ENCODE measurements around the gene LRRN4. TPM values are rescaled to one million over a fixed set of nuclear protein-coding genes. Genes with fewer than 3 reads are reported as not detected.
A peak's percentile ranks its signal among the peaks of the same experiment; 100 is the strongest.

LRRN4 gene
- total RNA-seq, result not detected

GRCh38 chr20:6053776-6054688 is at the start of gene LRRN4:
LRRN4 (minus strand) TSS chr20:6054060; CDS start chr20:6052799, 1,261 bp downstream.
- Histone ChIP-seq H3K4me1 (peaks cover 4 to 22% of the 10 kb centered on the region in 2 donors), H3K9me3 (no peaks in the 10 kb centered on the region), H3K4me3 (replicated peaks in 1 of 3) (no peak within 1 kb of the TSS), H3K27me3 (no peaks in the 10 kb centered on the region), H3K27ac (no peak within 1 kb of the TSS), H3K36me3 (no peaks in the 10 kb centered on the region)
- WGBS, 2 donors, result 24 to 33% methylated on average over 13 of the region's 13 CpGs
- intact Hi-C loops (cut with DNase I), result no loop called here
- TF ChIP-seq POLR2A (IDR thresholded peaks at IDR 0.05), result no peak
- no peak for TF ChIP-seq CTCF (IDR thresholded peaks at IDR 0.05)
- peak; percentile 69 to 84 for DNase-seq

GRCh38 chr20:6103301-6103700 is 49.4 kb upstream of the LRRN4 start:
- no peak overlapping the region for H3K27ac ChIP-seq
- no peaks in the 10 kb centered on the region for H3K9me3 ChIP-seq
- H3K4me3 ChIP-seq (replicated peaks in 1 of 3), result no peak overlapping the region
- H3K36me3 ChIP-seq, result no peaks in the 10 kb centered on the region
- 85 to 86% methylated on average over 1 of the region's 1 CpG for WGBS, 2 donors
- no peaks in the 10 kb centered on the region for H3K27me3 ChIP-seq
- intact Hi-C loops (cut with DNase I), result no loop called here
- no peak for TF ChIP-seq CTCF (IDR thresholded peaks at IDR 0.05)
- no peak for TF ChIP-seq POLR2A (IDR thresholded peaks at IDR 0.05)
- no peaks in the 10 kb centered on the region for H3K4me1 ChIP-seq
- DNase-seq, result no peak

- no peak for TF ChIP-seq POLR2A (IDR thresholded peaks at IDR 0.05)
- no peak for TF ChIP-seq CTCF (IDR thresholded peaks at IDR 0.05)
- intact Hi-C loops (cut with DNase I), result no loop called here
- WGBS, 2 donors, result 92 to 99% methylated on average over 2 of the region's 2 CpGs
- Histone ChIP-seq H3K27ac (no peak overlapping the region), H3K4me1 (no peaks in the 10 kb centered on the region), H3K36me3 (peaks cover 0 to 6% of the 10 kb centered on the region in 2 donors), H3K4me3 (replicated peaks in 1 of 3) (no peak overlapping the region), H3K27me3 (no peaks in the 10 kb centered on the region), H3K9me3 (no peaks in the 10 kb centered on the region)
- DNase-seq, result no peak
Observed at GRCh38 chr20:6101346-6101745, 47.5 kb upstream of the LRRN4 start.

GRCh38 chr20:6100246-6100645 is 46.4 kb upstream of the LRRN4 start:
- TF ChIP-seq CTCF (IDR thresholded peaks at IDR 0.05) (no peak), POLR2A (IDR thresholded peaks at IDR 0.05) (no peak)
- Histone ChIP-seq H3K27ac (no peak overlapping the region), H3K27me3 (no peaks in the 10 kb centered on the region), H3K4me3 (replicated peaks in 1 of 3) (no peak overlapping the region), H3K9me3 (no peaks in the 10 kb centered on the region), H3K36me3 (peaks cover 0 to 6% of the 10 kb centered on the region in 2 donors), H3K4me1 (no peaks in the 10 kb centered on the region)
- intact Hi-C loops (cut with DNase I), result no loop called here
- WGBS, 2 donors, result 85 to 90% methylated on average over 2 of the region's 2 CpGs
- DNase-seq, result no peak

- intact Hi-C loops (cut with DNase I), result no loop called here
- peaks cover 0 to 6% of the 10 kb centered on the region in 2 donors for H3K36me3 ChIP-seq
- no peak overlapping the region for H3K27ac ChIP-seq
- H3K4me1 ChIP-seq, result no peaks in the 10 kb centered on the region
- no peak for TF ChIP-seq CTCF (IDR thresholded peaks at IDR 0.05)
- no peak for TF ChIP-seq POLR2A (IDR thresholded peaks at IDR 0.05)
- no peaks in the 10 kb centered on the region for H3K9me3 ChIP-seq
- DNase-seq, result no peak
- no peaks in the 10 kb centered on the region for H3K27me3 ChIP-seq
- no peak overlapping the region for H3K4me3 ChIP-seq (replicated peaks in 1 of 3)
Observed at GRCh38 chr20:6099819-6100218, 46.0 kb upstream of the LRRN4 start.
